ENCODE data around the gene NRXN3.

NRXN3 gene

GRCh38 chr14:79629411-79630287, 1459.5 kb downstream of the NRXN3 start:
- no peak for DNase-seq (ENCODE audit: low read depth in 2 of 2)

- DNase-seq (ENCODE audit: low read depth in 2 of 2), result no peak
These were observed 1460.3 kb downstream of the NRXN3 start for GRCh38 chr14:79630288-79630960.

- DNase-seq (ENCODE audit: low read depth in 2 of 2), result no peak
These were observed 1461.1 kb downstream of the NRXN3 start for GRCh38 chr14:79631276-79631675.

- DNase-seq (ENCODE audit: low read depth in 2 of 2), result no peak
These were observed 1468.6 kb downstream of the NRXN3 start for GRCh38 chr14:79638672-79639266.

GRCh38 chr14:79639613-79640012, 1469.4 kb downstream of the NRXN3 start:
- DNase-seq (ENCODE audit: low read depth in 2 of 2), result no peak

- DNase-seq (ENCODE audit: low read depth in 2 of 2), result no peak
These were observed 1471.2 kb downstream of the NRXN3 start for GRCh38 chr14:79641371-79641770.

GRCh38 chr14:79643132-79643531, 1473.0 kb downstream of the NRXN3 start:
- no peak for DNase-seq (ENCODE audit: low read depth in 2 of 2)

- DNase-seq (ENCODE audit: low read depth in 2 of 2), result no peak
These were observed 1475.7 kb downstream of the NRXN3 start for GRCh38 chr14:79645753-79646362.

GRCh38 chr14:79649856-79650255, 1479.7 kb downstream of the NRXN3 start:
- DNase-seq (ENCODE audit: low read depth in 2 of 2), result no peak

GRCh38 chr14:79652513-79653307, 1482.5 kb downstream of the NRXN3 start:
- no peak for DNase-seq (ENCODE audit: low read depth in 2 of 2)

- no peak for DNase-seq (ENCODE audit: low read depth in 2 of 2)
These were observed 1485.9 kb downstream of the NRXN3 start for GRCh38 chr14:79656056-79656455.

- no peak for DNase-seq (ENCODE audit: low read depth in 2 of 2)
These were observed 1486.3 kb downstream of the NRXN3 start for GRCh38 chr14:79656496-79656895.

- DNase-seq (ENCODE audit: low read depth in 2 of 2), result no peak
These were observed 1488.0 kb downstream of the NRXN3 start for GRCh38 chr14:79658221-79658620.

GRCh38 chr14:79658769-79659168, 1488.6 kb downstream of the NRXN3 start:
- no peak for DNase-seq (ENCODE audit: low read depth in 2 of 2)

- DNase-seq (ENCODE audit: low read depth in 2 of 2), result no peak
These were observed 1490.1 kb downstream of the NRXN3 start for GRCh38 chr14:79660053-79660939.

GRCh38 chr14:79661752-79662151, 1491.6 kb downstream of the NRXN3 start:
- DNase-seq (ENCODE audit: low read depth in 2 of 2), result no peak

GRCh38 chr14:79663453-79663852, 1493.3 kb downstream of the NRXN3 start:
- no peak for DNase-seq (ENCODE audit: low read depth in 2 of 2)

- DNase-seq (ENCODE audit: low read depth in 2 of 2), result no peak
These were observed 1495.4 kb downstream of the NRXN3 start for GRCh38 chr14:79665556-79665955.

GRCh38 chr14:79668951-79669350, 1498.8 kb downstream of the NRXN3 start:
- DNase-seq (ENCODE audit: low read depth in 2 of 2), result no peak

- no peak for DNase-seq (ENCODE audit: low read depth in 2 of 2)
These were observed 1500.6 kb downstream of the NRXN3 start for GRCh38 chr14:79670811-79671210.

All from stimulated activated CD8-positive, alpha-beta memory T cell treated with anti-CD3 and anti-CD28 coated beads, Interleukin-2, amount 100 ng/mL, for 48 hours (primary cell).